HEK293 (cell line): ENCODE results near the gene CSK.

Source experiments
- CTCF ChIA-PET: fragments of 350-600 bp; formaldehyde crosslinking; extraction: SDS; loops from one replicate; lab custom pipeline; 2021; ENCODE audit warnings: antibody characterized with exemption; lab: Yijun Ruan, JAX
- POLR2A ChIA-PET: fragments of 300-600 bp; formaldehyde crosslinking; extraction: SDS; loops from one replicate; lab custom pipeline; 2020; ENCODE audit warnings: antibody characterized with exemption, inconsistent platforms; lab: Yijun Ruan, JAX
- H3K27ac ChIP-seq: fragments of 200-500 bp; sonication (Bioruptor generic); 2 replicates; pipeline ENCODE4 v1.5.1; 2014; ENCODE audit warnings: low read depth, low read length, control low read depth, inconsistent platforms; ENCODE audit errors: extremely low read depth
- H3K36me3 ChIP-seq, 2 experiments: fragments of 200-500 bp in 1 of 2; sonication (Bioruptor generic) in 1 of 2; 1 replicate in 1 of 2; 2 replicates in 1 of 2; pipeline ENCODE4 v1.5.1; 2014 to 2017; ENCODE audit warnings: inconsistent platforms in 2 of 2, low read length in 2 of 2; ENCODE audit not compliant: control insufficient read depth in 2 of 2, insufficient read depth in 1 of 2
- H3K4me1 ChIP-seq: fragments of 200-500 bp; sonication (Bioruptor generic); 2 replicates; pipeline ENCODE4 v1.5.1; 2014; ENCODE audit warnings: mild to moderate bottlenecking, low read length, inconsistent platforms; ENCODE audit not compliant: control insufficient read depth, insufficient read depth
- H3K4me3 ChIP-seq: 2 replicates; pipeline ENCODE4 v1.5.1; 2011; ENCODE audit warnings: low read depth, mild to moderate bottlenecking, control low read depth, low read length, moderate library complexity
- H3K9me3 ChIP-seq: fragments of 200-500 bp; sonication (Bioruptor generic); 2 replicates; pipeline ENCODE4 v1.5.1; 2014; ENCODE audit warnings: low read depth, low read length, inconsistent platforms; ENCODE audit not compliant: control insufficient read depth, insufficient read depth
- ZNF600 ChIP-seq: fragments of 450-650 bp; formaldehyde crosslinking; IDR thresholded peaks from 2 replicates; pipeline ENCODE4 v1.5.1; 2016; ENCODE audit warnings: missing biosample characterization, missing genetic modification characterization
- TF ChIP-seq, protein P1 (sequence below): fragments of 450-650 bp; formaldehyde crosslinking; IDR thresholded peaks from 2 replicates; pipeline ENCODE4 v1.5.1; 2016; ENCODE audit warnings: missing biosample characterization, missing genetic modification characterization
- TF ChIP-seq, protein P2 (sequence below): fragments of 450-650 bp; formaldehyde crosslinking; IDR thresholded peaks from 2 replicates; pipeline ENCODE4 v1.5.1; 2017; ENCODE audit warnings: missing biosample characterization, mild to moderate bottlenecking, missing genetic modification characterization, moderate library complexity

CSK gene

DNA sequence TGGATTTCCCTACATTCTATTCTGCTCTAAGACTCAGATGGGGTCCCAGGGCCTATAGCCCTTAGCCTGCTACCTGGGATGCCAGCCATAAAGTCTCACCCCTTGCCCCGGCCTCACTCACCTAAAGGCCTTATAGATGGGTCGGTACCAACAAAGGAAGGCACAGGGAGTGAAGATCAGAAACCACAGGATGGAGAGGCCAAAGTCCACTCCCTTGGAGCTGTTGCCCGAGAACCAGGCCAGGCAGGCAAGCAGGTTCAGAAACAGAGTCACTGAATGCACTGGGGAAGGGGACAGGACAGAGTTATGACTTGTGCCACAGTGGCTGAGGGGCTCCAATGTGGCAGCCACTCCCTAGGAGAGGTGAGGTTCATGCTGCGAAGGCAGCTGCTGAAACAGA is 68.5 kb downstream of the CSK start (continued):
- TF ChIP-seq, protein P1, sequence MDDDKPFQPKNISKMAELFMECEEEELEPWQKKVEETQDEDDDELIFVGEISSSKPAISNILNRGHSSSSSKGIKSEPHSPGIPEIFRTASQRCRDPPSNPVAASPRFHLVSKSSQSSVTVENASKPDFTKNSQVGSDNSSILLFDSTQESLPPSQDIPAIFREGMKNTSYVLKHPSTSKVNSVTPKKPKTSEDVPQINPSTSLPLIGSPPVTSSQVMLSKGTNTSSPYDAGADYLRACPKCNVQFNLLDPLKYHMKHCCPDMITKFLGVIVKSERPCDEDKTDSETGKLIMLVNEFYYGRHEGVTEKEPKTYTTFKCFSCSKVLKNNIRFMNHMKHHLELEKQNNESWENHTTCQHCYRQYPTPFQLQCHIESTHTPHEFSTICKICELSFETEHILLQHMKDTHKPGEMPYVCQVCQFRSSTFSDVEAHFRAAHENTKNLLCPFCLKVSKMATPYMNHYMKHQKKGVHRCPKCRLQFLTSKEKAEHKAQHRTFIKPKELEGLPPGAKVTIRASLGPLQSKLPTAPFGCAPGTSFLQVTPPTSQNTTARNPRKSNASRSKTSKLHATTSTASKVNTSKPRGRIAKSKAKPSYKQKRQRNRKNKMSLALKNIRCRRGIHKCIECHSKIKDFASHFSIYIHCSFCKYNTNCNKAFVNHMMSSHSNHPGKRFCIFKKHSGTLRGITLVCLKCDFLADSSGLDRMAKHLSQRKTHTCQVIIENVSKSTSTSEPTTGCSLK = no peak

GRCh38 chr15:74851960-74852359 is 70.1 kb downstream of the CSK start:
- TF ChIP-seq, protein P2, sequence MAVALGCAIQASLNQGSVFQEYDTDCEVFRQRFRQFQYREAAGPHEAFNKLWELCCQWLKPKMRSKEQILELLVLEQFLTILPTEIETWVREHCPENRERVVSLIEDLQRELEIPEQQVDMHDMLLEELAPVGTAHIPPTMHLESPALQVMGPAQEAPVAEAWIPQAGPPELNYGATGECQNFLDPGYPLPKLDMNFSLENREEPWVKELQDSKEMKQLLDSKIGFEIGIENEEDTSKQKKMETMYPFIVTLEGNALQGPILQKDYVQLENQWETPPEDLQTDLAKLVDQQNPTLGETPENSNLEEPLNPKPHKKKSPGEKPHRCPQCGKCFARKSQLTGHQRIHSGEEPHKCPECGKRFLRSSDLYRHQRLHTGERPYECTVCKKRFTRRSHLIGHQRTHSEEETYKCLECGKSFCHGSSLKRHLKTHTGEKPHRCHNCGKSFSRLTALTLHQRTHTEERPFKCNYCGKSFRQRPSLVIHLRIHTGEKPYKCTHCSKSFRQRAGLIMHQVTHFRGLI (tag by site-specific recombination) = no peak
- TF ChIP-seq ZNF600 (tag by site-specific recombination) = peak; percentile 89
- H3K9me3 ChIP-seq = no peaks in the 10 kb centered on the region
- H3K4me3 ChIP-seq = no peak overlapping the region
- CTCF ChIA-PET = interaction anchor here (0.6 to 1.3 kb wide), 2 partner anchors 52 to 136 kb away, joined by 3 read pairs; no protein-coding TSS in a partner anchor
- no peak overlapping the region; the same call in 1 of the 2 replicates for H3K27ac ChIP-seq
- peaks cover 26 to 71% of the 10 kb centered on the region in 2 experiments for H3K36me3 ChIP-seq
- POLR2A ChIA-PET = no interaction called here
- H3K4me1 ChIP-seq = peaks cover under 1% of the 10 kb centered on the region
